Nephron (organoid): ENCODE results near the gene CEP128.

ENCODE experiments used
- H3K27ac Mint-ChIP-seq, 3 experiments: 2 replicates each; pipeline ENCODE4 v1.8.0; 2020; ENCODE audit warnings: mixed read lengths in 3 of 3, mild to moderate bottlenecking in 2 of 3, moderate library complexity in 1 of 3
- H3K27me3 Mint-ChIP-seq: 2 replicates; pipeline ENCODE4 v1.8.0; 2021; ENCODE audit warnings: low read depth, mild to moderate bottlenecking, moderate library complexity, mixed read lengths
- H3K36me3 Mint-ChIP-seq: 2 replicates; pipeline ENCODE4 v1.8.0; 2020; ENCODE audit warnings: low read depth, mixed read lengths
- H3K4me1 Mint-ChIP-seq: 2 replicates; pipeline ENCODE4 v1.8.0; 2020; ENCODE audit warnings: mixed read lengths
- H3K4me3 Mint-ChIP-seq, 3 experiments: 2 replicates each; pipeline ENCODE4 v1.8.0; 2020; ENCODE audit warnings: mild to moderate bottlenecking in 3 of 3, mixed read lengths in 3 of 3, moderate library complexity in 2 of 3
- H3K9me3 Mint-ChIP-seq: 2 replicates; pipeline ENCODE4 v1.8.0; 2020; ENCODE audit warnings: mixed read lengths
- CTCF ChIP-seq, 3 experiments: fragments of 200-600 bp; sonication (generic); IDR thresholded peaks; one replicate each; pipeline ENCODE4 v1.5.0; 2021; ENCODE audit warnings: antibody characterized with exemption in 3 of 3; ENCODE audit not compliant: unreplicated experiment in 3 of 3

The CEP128 gene

DNA sequence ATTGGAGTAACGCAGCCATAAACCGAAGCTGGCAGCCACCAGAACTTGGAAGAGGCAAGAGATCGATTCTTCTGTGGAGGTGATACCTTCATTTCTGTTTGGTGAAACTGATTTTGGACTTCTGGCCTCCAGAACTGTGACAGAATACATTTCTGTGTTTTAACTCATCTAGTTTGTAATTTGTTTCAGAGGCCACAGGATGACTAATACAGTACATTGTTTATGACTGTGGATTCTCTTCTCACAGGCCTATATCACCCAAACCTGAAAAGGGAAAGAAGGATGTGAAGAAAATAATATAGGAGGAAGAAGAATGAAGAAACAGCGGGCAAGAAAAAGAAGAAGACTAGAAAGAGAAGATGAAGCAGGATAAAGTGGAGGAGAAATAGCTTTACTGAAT, 466.5 kb downstream of the CEP128 start:
- Mint-ChIP-seq H3K4me1 (peaks cover 10% of the 10 kb centered on the region), H3K9me3 (peaks cover 20% of the 10 kb centered on the region), H3K27ac (no peak overlapping the region), H3K4me3 (no peak overlapping the region), H3K27me3 (no peaks in the 10 kb centered on the region), H3K36me3 (peaks cover 19% of the 10 kb centered on the region)
- TF ChIP-seq CTCF (IDR thresholded peaks at IDR 0.05; ENCODE audit: unreplicated experiment in 3 of 3), result no peak

GRCh38 chr14:80468331-80469122, 473.0 kb downstream of the CEP128 start:
- Mint-ChIP-seq H3K4me3 (no peak overlapping the region), H3K9me3 (peaks cover 14% of the 10 kb centered on the region), H3K4me1 (peaks cover 11% of the 10 kb centered on the region), H3K27me3 (peaks cover 5% of the 10 kb centered on the region), H3K27ac (no peak overlapping the region), H3K36me3 (peaks cover 9% of the 10 kb centered on the region)
- TF ChIP-seq CTCF (IDR thresholded peaks at IDR 0.05; ENCODE audit: unreplicated experiment in 3 of 3), result no peak

- Mint-ChIP-seq H3K9me3 (peaks cover 6% of the 10 kb centered on the region), H3K36me3 (no peaks in the 10 kb centered on the region), H3K27me3 (peaks cover 5% of the 10 kb centered on the region), H3K4me3 (no peak overlapping the region), H3K4me1 (peaks cover 11% of the 10 kb centered on the region), H3K27ac (peak overlapping the region in 2 of 3 experiments; percentile 38 to 61)
- TF ChIP-seq CTCF (IDR thresholded peaks at IDR 0.05; ENCODE audit: unreplicated experiment in 3 of 3), result no peak
Measured at GRCh38 chr14:80465546-80466220, 475.9 kb downstream of the CEP128 start.

DNA sequence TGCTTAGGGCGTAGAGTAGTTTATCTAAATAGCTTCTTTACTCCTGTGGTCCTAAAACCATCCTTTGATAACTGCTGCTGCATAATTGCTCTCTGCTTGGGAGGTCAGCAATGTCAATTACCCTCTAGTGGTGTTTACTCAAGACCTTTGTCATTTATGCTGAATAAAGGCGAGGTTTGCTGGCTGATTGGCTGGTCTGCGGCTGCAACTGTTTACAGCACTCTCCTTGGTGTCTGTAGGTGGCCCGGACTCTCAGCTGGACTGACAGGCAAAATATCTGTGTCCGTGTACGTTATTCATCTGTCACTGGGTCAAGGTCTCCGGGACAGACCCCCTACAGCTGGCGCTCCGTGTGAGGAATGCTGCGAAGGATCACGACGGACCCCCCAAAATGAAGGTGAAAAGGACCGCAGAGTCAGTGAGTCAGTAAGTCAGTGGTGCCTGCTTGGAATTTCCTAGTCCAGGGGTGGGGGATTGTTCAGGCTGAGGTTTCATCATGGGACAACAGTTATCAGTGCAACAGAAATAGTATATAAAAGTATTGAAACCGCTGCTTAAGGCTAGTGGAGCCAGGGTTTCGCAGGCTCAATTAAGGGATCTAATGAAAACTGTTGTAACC, 476.9 kb downstream of the CEP128 start:
- no peak for TF ChIP-seq CTCF (IDR thresholded peaks at IDR 0.05; ENCODE audit: unreplicated experiment in 3 of 3)
- H3K27ac Mint-ChIP-seq, result no peak overlapping the region
- H3K27me3 Mint-ChIP-seq, result peaks cover 5% of the 10 kb centered on the region
- H3K4me3 Mint-ChIP-seq, result no peak overlapping the region
- peaks cover 6% of the 10 kb centered on the region for H3K9me3 Mint-ChIP-seq
- H3K36me3 Mint-ChIP-seq, result no peaks in the 10 kb centered on the region
- H3K4me1 Mint-ChIP-seq, result peaks cover 11% of the 10 kb centered on the region

DNA sequence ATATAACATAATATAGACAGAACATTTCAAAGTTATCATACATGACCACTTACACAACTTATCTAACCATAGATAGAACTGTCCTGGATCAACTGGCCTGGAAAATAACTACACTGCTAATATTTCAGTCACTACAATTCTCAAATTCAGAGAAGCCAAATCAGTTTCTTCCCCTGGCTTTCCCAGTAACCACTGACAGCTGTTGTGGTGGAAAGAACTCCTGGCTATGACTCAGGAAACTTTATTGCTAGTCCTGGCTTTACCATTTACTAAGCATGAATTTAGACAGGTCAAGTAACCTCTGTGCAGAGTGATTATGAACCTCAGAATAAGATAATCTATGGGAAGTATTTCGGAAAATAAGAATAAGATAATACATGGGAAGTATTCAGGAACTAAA, 485.3 kb downstream of the CEP128 start:
- H3K27me3 Mint-ChIP-seq, result no peaks in the 10 kb centered on the region
- H3K4me3 Mint-ChIP-seq, result no peak overlapping the region
- TF ChIP-seq CTCF (IDR thresholded peaks at IDR 0.05; ENCODE audit: unreplicated experiment in 3 of 3), result no peak
- peaks cover 10% of the 10 kb centered on the region for H3K9me3 Mint-ChIP-seq
- peaks cover 5% of the 10 kb centered on the region for H3K4me1 Mint-ChIP-seq
- H3K27ac Mint-ChIP-seq, result peak overlapping the region in 1 of 3 experiments; percentile 31
- peaks cover 3% of the 10 kb centered on the region for H3K36me3 Mint-ChIP-seq
